ENCODE results near the gene CCDC12. TPM values are rescaled to one million over a fixed set of nuclear protein-coding genes. Genes with fewer than 3 reads are reported as not detected.

CCDC12 gene
- total RNA-seq, 1 donor from 2014 or later: 17.9 TPM

DNA sequence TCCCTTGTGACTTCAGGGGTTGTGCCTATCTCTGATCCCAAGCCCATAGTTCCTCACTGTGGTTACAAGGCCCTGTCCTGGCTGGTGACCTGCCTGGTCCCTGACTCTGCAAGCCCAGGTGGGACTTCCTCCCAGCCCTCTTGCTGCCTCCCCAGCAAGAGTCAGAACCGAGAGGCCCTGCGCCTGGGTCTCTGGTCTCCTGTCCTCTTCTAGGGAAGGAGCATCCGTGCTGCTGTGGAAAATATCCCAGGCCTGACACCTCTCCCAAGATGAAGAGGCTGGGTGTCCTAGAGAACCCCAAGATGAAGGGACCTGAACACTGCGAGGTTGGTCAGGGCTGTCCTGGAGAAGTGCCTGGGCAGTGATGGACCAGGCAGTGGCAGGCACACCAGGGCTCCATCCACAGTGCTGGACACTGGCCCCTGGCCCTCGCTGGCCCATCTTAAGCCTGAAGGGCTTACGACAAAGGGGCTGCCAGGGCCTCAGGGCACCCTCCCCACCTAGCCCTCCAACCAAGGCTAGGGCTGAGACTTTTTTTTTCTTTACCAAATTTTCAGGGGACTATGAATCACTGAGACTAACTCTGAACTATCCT lies 66.3 kb downstream of the CCDC12 start:
- Histone ChIP-seq H3K4me2 (no peak overlapping the region), H3K36me3 (no peaks in the 10 kb centered on the region), H3K27me3 (no peaks in the 10 kb centered on the region), H3F3A (ENCODE audit: low read depth) (no peaks in the 10 kb centered on the region), H3K9me3 (ENCODE audit: low read depth) (no peaks in the 10 kb centered on the region), H3K4me3 (no peak overlapping the region), H3K4me1 (no peaks in the 10 kb centered on the region), H3K79me2 (ENCODE audit: low read depth) (no peaks in the 10 kb centered on the region), H3K27ac (no peak overlapping the region), H4K20me1 (ENCODE audit: low read depth) (no peaks in the 10 kb centered on the region), H2AFZ (replicated peaks) (no peak overlapping the region), H3K9ac (no peak overlapping the region)
- no peak for DNase-seq (ENCODE audit: low spot score)
- H3K27me3 Mint-ChIP-seq (ENCODE audit: insufficient read depth, low read depth): no peaks in the 10 kb centered on the region
- no peak for TF ChIP-seq EZH2phosphoT487 (IDR thresholded peaks at IDR 0.05)
- TF ChIP-seq, protein P1, sequence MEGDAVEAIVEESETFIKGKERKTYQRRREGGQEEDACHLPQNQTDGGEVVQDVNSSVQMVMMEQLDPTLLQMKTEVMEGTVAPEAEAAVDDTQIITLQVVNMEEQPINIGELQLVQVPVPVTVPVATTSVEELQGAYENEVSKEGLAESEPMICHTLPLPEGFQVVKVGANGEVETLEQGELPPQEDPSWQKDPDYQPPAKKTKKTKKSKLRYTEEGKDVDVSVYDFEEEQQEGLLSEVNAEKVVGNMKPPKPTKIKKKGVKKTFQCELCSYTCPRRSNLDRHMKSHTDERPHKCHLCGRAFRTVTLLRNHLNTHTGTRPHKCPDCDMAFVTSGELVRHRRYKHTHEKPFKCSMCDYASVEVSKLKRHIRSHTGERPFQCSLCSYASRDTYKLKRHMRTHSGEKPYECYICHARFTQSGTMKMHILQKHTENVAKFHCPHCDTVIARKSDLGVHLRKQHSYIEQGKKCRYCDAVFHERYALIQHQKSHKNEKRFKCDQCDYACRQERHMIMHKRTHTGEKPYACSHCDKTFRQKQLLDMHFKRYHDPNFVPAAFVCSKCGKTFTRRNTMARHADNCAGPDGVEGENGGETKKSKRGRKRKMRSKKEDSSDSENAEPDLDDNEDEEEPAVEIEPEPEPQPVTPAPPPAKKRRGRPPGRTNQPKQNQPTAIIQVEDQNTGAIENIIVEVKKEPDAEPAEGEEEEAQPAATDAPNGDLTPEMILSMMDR (IDR thresholded peaks at IDR 0.05): no peak
- no peak for TF ChIP-seq EZH2 (IDR thresholded peaks at IDR 0.05)
- no peak overlapping the region for H3K27ac Mint-ChIP-seq
- H3K9me3 Mint-ChIP-seq: no peaks in the 10 kb centered on the region
- no peaks in the 10 kb centered on the region for H3K4me1 Mint-ChIP-seq
- H3K36me3 Mint-ChIP-seq: no peaks in the 10 kb centered on the region
- H3K4me3 Mint-ChIP-seq: no peak overlapping the region

DNA sequence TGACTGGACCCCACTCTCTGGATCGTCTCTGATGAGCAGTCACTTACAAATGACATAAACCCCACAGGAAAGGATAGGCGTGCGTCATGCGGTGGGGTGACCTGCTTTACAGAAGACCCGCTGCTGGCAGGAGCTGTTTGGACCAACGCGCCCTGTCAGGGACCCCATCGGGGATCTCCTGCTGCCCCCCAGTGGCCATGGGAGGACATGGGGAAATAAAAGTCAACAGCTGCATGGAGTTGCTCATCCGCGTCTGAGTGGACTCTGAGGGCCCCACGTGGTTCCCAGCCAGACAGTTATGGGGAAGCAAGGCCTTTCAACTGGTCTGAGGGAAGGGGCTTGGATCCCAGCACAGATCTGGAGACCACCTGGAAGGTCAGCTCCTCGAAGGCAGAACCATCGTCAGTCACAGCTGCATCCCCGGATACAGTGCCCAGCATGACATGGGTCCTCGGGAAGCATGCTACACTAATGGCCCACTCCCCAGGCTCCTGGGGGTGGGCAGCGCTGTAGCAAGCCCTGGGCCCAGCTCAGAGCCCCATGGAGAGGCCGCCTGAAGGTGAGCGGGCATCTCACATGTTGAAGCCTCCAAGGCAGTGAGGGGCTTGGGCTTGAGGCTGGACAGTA lies 66.9 kb downstream of the CCDC12 start:
- no peaks in the 10 kb centered on the region for H3K36me3 Mint-ChIP-seq
- Histone ChIP-seq H3K79me2 (ENCODE audit: low read depth) (no peaks in the 10 kb centered on the region), H3K27ac (no peak overlapping the region), H3K27me3 (no peaks in the 10 kb centered on the region), H3K9me3 (ENCODE audit: low read depth) (no peaks in the 10 kb centered on the region), H3K4me2 (no peak overlapping the region), H4K20me1 (ENCODE audit: low read depth) (no peaks in the 10 kb centered on the region), H3F3A (ENCODE audit: low read depth) (no peaks in the 10 kb centered on the region), H2AFZ (replicated peaks) (peak overlapping the region; percentile 43), H3K9ac (no peak overlapping the region), H3K36me3 (no peaks in the 10 kb centered on the region), H3K4me1 (no peaks in the 10 kb centered on the region), H3K4me3 (no peak overlapping the region)
- H3K27ac Mint-ChIP-seq: no peak overlapping the region
- TF ChIP-seq, protein P1 (IDR thresholded peaks at IDR 0.05): peak; percentile 94
- TF ChIP-seq EZH2 (IDR thresholded peaks at IDR 0.05): no peak
- H3K4me1 Mint-ChIP-seq: no peaks in the 10 kb centered on the region
- H3K27me3 Mint-ChIP-seq (ENCODE audit: insufficient read depth, low read depth): no peaks in the 10 kb centered on the region
- no peaks in the 10 kb centered on the region for H3K9me3 Mint-ChIP-seq
- DNase-seq (ENCODE audit: low spot score): peak; percentile 92
- no peak overlapping the region for H3K4me3 Mint-ChIP-seq

DNA sequence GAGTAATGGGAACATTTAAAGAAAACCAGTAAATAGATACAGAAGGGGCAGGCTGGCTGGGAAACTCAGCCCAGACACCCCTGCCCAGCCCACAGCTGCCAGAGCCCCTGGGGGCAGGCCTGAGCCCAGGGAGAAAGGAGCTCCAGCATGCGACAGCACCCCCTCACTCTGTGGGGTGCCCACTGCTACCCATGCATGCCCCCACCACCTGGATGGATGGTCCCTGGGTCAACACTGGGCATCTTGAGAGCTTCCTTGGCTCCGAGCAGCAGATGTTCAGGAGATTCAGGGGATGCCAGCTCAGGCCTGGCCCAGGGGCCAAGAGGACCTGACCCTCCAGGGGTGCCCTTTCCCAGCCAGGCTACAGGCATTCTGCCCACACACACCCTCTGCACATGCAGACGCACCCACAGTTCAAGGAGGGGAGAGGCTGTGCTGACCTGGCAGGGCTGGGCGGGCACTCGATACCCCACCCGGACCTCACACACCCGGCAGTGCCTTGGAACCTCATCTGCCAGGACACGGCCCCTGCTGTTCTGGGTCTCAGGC lies 67.5 kb downstream of the CCDC12 start:
- Histone ChIP-seq H3K36me3 (no peaks in the 10 kb centered on the region), H3F3A (ENCODE audit: low read depth) (no peaks in the 10 kb centered on the region), H2AFZ (replicated peaks) (peak overlapping the region; percentile 43), H4K20me1 (ENCODE audit: low read depth) (no peaks in the 10 kb centered on the region), H3K4me1 (no peaks in the 10 kb centered on the region), H3K4me3 (no peak overlapping the region), H3K4me2 (no peak overlapping the region), H3K27ac (no peak overlapping the region), H3K79me2 (ENCODE audit: low read depth) (no peaks in the 10 kb centered on the region), H3K27me3 (no peaks in the 10 kb centered on the region), H3K9me3 (ENCODE audit: low read depth) (no peaks in the 10 kb centered on the region), H3K9ac (no peak overlapping the region)
- Mint-ChIP-seq H3K27ac (no peak overlapping the region), H3K36me3 (no peaks in the 10 kb centered on the region), H3K27me3 (ENCODE audit: insufficient read depth, low read depth) (no peaks in the 10 kb centered on the region), H3K4me3 (no peak overlapping the region), H3K4me1 (no peaks in the 10 kb centered on the region), H3K9me3 (no peaks in the 10 kb centered on the region)
- TF ChIP-seq EZH2 (IDR thresholded peaks at IDR 0.05) (no peak), EZH2phosphoT487 (IDR thresholded peaks at IDR 0.05) (no peak)
- TF ChIP-seq, protein P1 (IDR thresholded peaks at IDR 0.05): no peak
- no peak for DNase-seq (ENCODE audit: low spot score)
